Loucy (cell line): ENCODE results near the gene COLQ.

ENCODE experiments used
- EZH2phosphoT487 ChIP-seq: fragments of 200-600 bp; IDR thresholded peaks from 2 replicates; pipeline ENCODE4 v1.6.1; 2018; ENCODE audit warnings: antibody characterized with exemption, mild to moderate bottlenecking, moderate library complexity, borderline replicate concordance
- TF ChIP-seq, protein P1 (sequence below): fragments of 200-600 bp; sonication (generic); conservative IDR thresholded peaks from 2 replicates; pipeline ENCODE4 v1.5.1; 2014; ENCODE audit warnings: mild to moderate bottlenecking, antibody characterized with exemption, low read length

DNA sequence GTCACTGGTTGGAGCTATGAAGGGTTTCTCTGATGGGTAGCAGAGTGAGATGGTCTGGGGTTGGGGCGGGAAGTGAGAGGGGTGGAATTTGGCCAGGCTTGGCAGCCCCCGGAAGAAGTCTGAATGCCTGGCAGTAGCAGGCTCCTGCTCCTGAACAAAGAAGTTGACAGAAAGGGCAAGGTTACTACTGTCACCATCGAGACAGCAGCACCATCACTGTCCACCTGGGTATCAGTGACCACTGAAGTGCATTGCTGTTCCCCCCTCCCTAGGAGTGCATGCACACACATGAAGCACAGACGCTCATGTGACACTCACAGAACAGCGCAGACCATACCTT is 42.9 kb downstream of the COLQ start:
- TF ChIP-seq, protein P1, sequence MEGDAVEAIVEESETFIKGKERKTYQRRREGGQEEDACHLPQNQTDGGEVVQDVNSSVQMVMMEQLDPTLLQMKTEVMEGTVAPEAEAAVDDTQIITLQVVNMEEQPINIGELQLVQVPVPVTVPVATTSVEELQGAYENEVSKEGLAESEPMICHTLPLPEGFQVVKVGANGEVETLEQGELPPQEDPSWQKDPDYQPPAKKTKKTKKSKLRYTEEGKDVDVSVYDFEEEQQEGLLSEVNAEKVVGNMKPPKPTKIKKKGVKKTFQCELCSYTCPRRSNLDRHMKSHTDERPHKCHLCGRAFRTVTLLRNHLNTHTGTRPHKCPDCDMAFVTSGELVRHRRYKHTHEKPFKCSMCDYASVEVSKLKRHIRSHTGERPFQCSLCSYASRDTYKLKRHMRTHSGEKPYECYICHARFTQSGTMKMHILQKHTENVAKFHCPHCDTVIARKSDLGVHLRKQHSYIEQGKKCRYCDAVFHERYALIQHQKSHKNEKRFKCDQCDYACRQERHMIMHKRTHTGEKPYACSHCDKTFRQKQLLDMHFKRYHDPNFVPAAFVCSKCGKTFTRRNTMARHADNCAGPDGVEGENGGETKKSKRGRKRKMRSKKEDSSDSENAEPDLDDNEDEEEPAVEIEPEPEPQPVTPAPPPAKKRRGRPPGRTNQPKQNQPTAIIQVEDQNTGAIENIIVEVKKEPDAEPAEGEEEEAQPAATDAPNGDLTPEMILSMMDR, result no peak
- no peak for TF ChIP-seq EZH2phosphoT487
